Measurements from ENCODE around the gene MTF1.
"Not testable (repeated sequence)": the region's sequence is repeated elsewhere in the genome, so short reads cannot be mapped to it uniquely, and the experiment has no call there.

- not testable (repeated sequence) for TF ChIP-seq SP1 (IDR thresholded peaks at IDR 0.05); L3MBTL2 (conservative IDR thresholded peaks at IDR 0.05); TARDBP (IDR thresholded peaks at IDR 0.05); BHLHE40 (IDR thresholded peaks at IDR 0.05; ENCODE audit: borderline replicate concordance); ZNF384 (IDR thresholded peaks at IDR 0.05); FOXA1 (IDR thresholded peaks at IDR 0.05); SUZ12 (IDR thresholded peaks at IDR 0.05); FOXK2 (IDR thresholded peaks at IDR 0.05); HDGF (IDR thresholded peaks at IDR 0.05; ENCODE audit: borderline replicate concordance); NFRKB (IDR thresholded peaks at IDR 0.05); FOXM1 (IDR thresholded peaks at IDR 0.05; ENCODE audit: borderline replicate concordance); LEF1 (IDR thresholded peaks at IDR 0.05; ENCODE audit: borderline replicate concordance)
These were observed 44.5 kb upstream of the MTF1 start for GRCh38 chr1:37903921-37904320.

Data from HEK293T (cell line).